Activated T-cell treated with anti-CD3 and anti-CD28 coated beads, Interleukin-2, amount 50 U/mL, for 48 hours (primary cell): ENCODE data around the gene MRAP2.

Source experiments
- DNase-seq, 2 experiments: peaks; one replicate each; pipeline ENCODE4 v3.0.0-alpha.2; 2020

MRAP2 gene

DNA sequence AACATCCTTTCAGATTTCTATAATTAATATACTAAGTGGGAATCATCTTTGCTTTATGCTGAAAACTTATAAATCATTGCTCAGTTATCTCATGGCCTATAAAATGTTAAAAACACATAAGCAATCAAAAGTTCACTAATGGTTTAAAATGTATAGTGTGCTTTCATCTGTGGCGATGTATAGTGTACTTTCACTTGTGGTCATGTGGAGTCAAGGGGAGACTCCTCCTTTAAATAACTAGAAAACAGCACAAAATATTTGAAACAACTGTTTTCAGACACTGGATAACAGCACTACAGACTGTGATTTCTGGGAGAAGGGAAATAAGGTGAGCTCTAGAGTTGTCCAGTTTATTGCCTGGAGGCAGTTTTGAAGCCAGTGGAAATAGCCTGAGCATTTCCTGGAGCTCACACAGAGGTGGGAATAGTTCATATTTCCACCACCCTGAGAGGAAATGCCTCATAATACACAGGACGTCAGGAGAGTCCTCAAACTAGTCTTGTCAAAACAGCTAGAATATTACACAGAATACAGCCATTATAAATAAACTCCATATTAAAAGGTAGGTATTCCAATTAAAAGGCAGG, 104.5 kb downstream of the MRAP2 start:
- no peak for DNase-seq

DNA sequence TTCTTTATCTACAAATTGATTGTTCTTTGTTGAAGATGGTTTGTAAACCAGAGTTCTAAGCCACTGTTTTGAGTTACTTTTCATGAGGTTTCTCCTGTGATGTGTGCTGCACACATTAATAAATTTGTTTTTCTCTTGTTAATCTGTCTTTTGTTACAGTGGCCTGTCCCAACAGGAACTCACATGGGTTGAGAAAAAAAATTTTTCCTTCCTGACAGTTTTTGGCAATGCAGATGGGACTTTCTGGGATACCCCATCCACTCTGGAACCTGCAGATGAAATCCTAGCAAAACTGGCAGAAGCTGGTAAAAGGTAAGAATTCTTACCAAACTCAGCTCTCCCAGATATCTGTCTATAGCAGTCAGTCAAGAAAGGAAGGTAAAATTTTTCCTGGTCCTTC, 105.7 kb downstream of the MRAP2 start:
- DNase-seq: no peak
